ENCODE data around the gene MRPS17.

MRPS17 gene

DNA sequence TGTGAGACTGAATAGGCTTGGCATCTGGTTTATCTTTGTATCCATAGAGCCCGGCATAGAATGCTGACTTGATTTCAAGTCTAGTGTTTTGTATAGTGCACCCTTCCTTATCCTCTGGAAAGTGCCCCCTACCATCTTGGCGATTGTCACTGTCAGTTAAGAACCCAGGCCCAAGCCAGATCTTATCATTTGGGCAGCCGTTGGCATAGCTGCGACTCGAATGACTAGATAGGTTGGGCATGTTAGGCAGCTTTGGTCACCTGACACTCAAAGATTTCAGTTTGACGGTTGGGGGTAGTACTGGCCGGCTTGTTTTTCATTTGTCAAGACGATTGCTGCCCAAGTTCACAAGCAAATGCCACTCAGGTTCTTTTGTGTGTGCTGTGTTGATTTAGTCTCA lies 19.3 kb downstream of the MRPS17 start:
- DNase-seq (ENCODE audit: low spot score): no peak

DNA sequence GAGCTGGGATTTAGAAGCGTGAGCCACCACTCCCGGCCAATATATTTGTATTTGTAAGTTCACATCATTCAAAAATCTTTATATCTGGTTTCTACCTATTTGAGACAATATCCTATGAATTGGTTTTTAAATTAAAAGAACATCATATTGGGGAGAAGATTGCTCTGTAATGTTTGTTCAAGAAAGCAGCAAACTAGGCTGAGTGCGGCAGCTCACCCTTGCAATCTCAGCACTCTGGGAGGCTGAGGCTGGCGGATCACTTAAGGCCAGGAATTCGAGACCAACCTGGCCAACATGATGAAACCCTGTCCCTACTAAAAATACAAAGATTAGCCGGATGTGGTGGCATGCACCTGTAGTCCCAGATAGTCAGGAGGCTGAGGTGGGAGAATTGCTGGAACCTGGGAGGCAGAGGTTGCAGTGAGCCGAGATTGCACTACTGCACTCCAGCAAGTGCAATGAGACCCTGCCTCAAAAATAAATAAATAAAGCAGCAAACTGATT lies 22.1 kb downstream of the MRPS17 start:
- DNase-seq (ENCODE audit: low spot score): no peak

DNA sequence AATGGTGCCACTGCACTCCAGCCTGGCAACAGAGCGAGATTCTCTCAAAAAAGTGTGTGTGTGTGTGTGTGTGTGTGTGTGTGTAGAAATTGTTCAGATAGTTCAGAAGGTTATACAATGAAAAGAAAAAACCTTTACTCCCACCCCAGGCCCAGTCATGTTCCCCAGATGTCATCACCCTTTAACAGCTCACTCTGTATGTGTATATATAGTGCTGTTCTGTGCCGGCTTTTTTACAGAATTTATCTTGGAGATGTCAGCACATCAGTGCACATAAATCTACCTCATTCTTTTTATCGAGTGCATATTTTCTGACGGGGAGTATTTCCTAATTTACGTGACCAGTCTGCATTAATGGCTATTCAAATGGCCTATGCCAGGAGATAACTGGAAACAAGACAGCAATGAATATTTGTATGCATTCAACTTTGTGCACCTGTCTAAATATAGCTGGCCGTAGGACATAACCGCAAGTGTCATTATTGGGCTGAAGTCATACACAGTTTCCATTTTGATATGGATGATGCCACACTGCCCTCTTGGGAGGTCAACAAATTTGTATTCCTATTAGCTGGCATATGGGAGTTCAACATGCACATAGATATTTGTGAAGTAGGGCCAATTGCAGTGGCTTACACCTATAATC lies 24.4 kb downstream of the MRPS17 start:
- DNase-seq (ENCODE audit: low spot score): no peak

DNA sequence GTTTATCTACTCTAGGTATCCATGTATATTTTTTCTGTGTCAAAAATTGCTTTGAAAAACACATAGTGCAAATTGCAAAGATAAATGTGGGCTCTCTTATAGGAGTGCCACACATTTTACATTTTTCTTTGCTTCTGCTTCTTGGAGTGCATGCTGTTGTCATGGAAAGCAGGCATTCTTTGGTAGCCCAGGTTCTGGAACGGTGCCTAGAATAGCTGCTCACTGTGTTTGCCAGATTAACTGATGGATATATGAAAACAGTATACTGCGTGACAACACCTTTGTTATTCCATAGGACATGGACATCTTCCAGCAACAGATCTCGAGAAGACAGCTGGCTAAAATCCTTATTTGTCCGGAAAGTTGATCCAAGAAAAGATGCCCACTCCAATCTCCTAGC lies 26.2 kb downstream of the MRPS17 start:
- no peak for DNase-seq (ENCODE audit: low spot score)

DNA sequence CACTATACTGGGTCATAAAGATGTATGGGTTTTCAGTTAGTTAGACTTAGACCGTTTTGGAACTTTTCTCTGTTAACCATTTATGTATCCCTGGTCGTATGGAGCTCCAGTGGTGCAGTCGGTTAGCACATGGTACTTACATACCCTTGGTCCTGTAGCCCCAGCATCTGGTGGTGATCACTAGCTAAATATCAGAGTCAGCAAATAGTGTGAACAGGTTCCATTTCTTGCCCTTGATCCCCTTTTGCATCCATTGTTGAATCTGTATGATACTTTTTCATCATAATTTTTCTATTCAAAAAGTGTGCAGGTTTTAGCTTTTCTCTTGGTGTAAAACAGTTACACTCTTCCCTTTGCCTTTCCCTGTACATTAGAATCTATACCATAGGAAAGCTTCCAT lies 28.6 kb downstream of the MRPS17 start:
- no peak for DNase-seq (ENCODE audit: low spot score)

DNA sequence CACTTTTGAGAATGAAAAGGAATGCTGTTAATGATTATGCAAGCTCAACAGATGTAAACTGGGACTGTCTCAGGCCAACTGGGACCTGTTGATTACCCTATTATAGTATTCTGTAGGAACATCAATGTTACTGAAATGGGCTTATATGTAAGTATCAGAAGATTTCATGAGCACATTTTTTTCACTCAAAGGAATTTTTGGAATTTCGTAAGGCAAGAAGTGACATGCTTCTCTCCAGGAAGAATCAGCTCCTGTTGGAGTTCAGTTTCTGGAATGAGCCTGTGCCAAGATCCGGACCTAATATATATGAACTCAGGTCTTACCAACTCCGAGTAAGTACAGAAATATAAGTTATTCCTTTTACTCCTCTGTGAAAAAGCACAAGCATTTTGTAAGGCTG lies 31.9 kb downstream of the MRPS17 start:
- DNase-seq (ENCODE audit: low spot score): no peak

DNA sequence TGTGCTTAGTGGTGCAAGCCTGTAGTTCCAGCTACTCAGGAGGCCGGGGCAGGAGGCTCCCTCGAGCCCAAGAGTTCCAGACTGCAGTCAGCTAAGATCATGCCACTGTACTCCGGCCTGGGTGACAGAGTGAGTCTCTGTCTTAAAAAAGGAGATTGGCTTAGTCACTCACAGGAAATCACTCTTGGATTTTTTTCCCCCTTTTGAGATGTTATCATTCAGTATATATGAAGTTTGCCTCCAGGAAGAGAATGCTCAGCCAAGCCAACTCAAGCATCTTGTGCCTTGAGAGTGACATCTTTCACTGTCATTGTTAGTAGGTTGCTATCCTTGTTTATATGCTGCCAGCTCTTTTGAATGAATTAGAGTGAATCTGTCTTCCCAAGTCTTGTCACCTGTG lies 40.7 kb downstream of the MRPS17 start:
- no peak for DNase-seq (ENCODE audit: low spot score)

DNA sequence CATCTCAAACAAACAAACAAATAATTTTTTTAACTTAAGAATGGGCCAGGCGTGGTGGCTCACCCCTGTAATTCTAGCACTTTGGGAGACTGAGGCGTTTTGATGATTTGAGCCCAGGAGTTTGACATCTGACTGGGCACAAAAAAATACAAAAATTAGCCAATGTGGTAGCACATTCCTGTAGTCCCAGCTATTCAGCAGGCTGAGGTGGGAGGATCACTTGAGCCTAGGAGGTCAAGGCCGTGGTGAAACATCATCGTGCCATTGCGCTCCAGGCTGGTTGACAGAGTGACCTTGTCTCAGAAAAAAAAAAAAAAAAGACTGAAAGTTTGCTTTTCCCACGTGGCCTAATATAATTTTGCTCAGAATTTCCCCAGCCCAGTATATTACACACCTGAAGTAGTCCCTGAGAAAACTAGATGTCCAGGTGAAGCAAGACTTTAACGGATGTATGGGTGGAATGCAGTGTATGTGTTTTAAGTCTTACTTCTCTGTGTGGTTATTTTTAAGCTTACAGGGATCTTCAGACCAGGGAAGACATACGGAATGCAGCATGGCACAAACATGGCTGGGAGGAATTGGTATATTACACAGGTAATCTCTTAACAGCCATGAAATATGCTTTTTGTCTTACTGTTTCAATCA lies 45.3 kb downstream of the MRPS17 start:
- no peak for DNase-seq (ENCODE audit: low spot score)

DNA sequence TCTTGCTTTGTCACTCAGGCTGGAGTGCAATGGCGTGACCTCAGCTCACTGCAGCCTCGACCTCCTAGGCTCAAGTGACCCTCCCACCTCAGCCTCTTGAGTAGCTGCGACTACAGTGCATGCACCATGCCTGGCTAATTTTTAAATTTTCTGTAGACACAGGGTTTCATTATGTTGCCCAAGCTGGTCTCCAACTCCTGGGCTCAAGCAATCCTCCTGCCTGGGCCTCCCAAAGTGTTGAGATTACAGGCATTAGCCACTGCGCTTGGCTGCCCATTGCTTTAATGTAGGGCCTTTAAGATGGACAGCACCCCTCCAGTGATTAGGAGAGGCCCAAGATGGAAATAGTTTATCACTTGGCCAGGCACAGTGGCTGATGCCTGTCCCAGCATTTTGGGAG lies 52.1 kb downstream of the MRPS17 start:
- no peak for DNase-seq (ENCODE audit: low spot score)

All from COLO829 (cell line).